KMS-11 (cell line): Measurements from ENCODE around the gene ATF7.

Experiments used
- H2AFZ ChIP-seq: fragments of 200-600 bp; sonication (generic); 2 replicates; pipeline ENCODE4 v1.6.1; 2016; ENCODE audit warnings: antibody characterized with exemption, mixed run types, low read depth
- H3K27ac ChIP-seq: fragments of 200-600 bp; sonication (generic); 2 replicates; pipeline ENCODE4 v1.6.1; 2016; ENCODE audit warnings: mild to moderate bottlenecking, mixed run types
- H3K27me3 ChIP-seq: fragments of 200-600 bp; sonication (generic); 2 replicates; pipeline ENCODE4 v1.6.1; 2017; ENCODE audit warnings: mild to moderate bottlenecking, low read depth, mixed run types, moderate library complexity; ENCODE audit not compliant: insufficient read depth
- H3K36me3 ChIP-seq: fragments of 200-600 bp; sonication (generic); 2 replicates; pipeline ENCODE4 v1.6.1; 2017; ENCODE audit warnings: mild to moderate bottlenecking, mixed run types; ENCODE audit not compliant: insufficient read depth
- H3K4me1 ChIP-seq: fragments of 200-600 bp; sonication (generic); 2 replicates; pipeline ENCODE4 v1.6.1; 2016; ENCODE audit warnings: mild to moderate bottlenecking, low read depth, mixed run types; ENCODE audit not compliant: poor library complexity, severe bottlenecking
- H3K4me2 ChIP-seq: fragments of 200-600 bp; sonication (generic); 2 replicates; pipeline ENCODE4 v1.7.0; 2016; ENCODE audit warnings: mild to moderate bottlenecking, mixed run types
- H3K4me3 ChIP-seq: fragments of 200-600 bp; sonication (generic); IDR thresholded peaks from 2 replicates; pipeline ENCODE4 v1.6.1; 2017; ENCODE audit warnings: low read depth, low read length, mixed read lengths; ENCODE audit not compliant: insufficient read depth
- H3K79me2 ChIP-seq: fragments of 200-600 bp; sonication (generic); 2 replicates; pipeline ENCODE4 v1.6.1; 2016; ENCODE audit warnings: low read depth, mixed run types; ENCODE audit not compliant: insufficient read depth
- H3K9ac ChIP-seq: fragments of 200-600 bp; sonication (generic); 2 replicates; pipeline ENCODE4 v1.6.1; 2016; ENCODE audit warnings: mild to moderate bottlenecking, mixed run types
- H4K20me1 ChIP-seq: fragments of 200-600 bp; sonication (generic); 2 replicates; pipeline ENCODE4 v1.6.1; 2016; ENCODE audit warnings: mild to moderate bottlenecking, mixed run types; ENCODE audit not compliant: insufficient read depth
- CTCF ChIP-seq: fragments of 200-600 bp; sonication (generic); conservative IDR thresholded peaks from 2 replicates; pipeline ENCODE4 v1.6.1; 2017; ENCODE audit warnings: low read depth, mild to moderate bottlenecking, antibody characterized with exemption, low read length, moderate library complexity, mixed read lengths

The ATF7 gene

GRCh38 chr12:53461059-53461458 is 165.1 kb downstream of the ATF7 start:
- H2AFZ ChIP-seq = no peak overlapping the region
- no peak for TF ChIP-seq CTCF
- peaks cover 96% of the 10 kb centered on the region for H3K36me3 ChIP-seq
- no peak overlapping the region for H3K4me3 ChIP-seq
- H3K79me2 ChIP-seq = peaks cover 99% of the 10 kb centered on the region
- no peaks in the 10 kb centered on the region for H3K27me3 ChIP-seq
- H3K4me2 ChIP-seq = peak overlapping the region; percentile 93
- peaks cover 69% of the 10 kb centered on the region for H4K20me1 ChIP-seq
- H3K4me1 ChIP-seq = peaks cover 100% of the 10 kb centered on the region
- peak overlapping the region; percentile 37 for H3K27ac ChIP-seq
- peak overlapping the region; percentile 11; the same call in 1 of the 2 replicates for H3K9ac ChIP-seq

GRCh38 chr12:53459097-53459496 is 167.1 kb downstream of the ATF7 start:
- Histone ChIP-seq H3K4me3 (no peak overlapping the region), H3K4me2 (peak overlapping the region; percentile 93), H3K79me2 (peaks cover 100% of the 10 kb centered on the region), H3K27me3 (no peaks in the 10 kb centered on the region), H2AFZ (no peak overlapping the region), H3K27ac (peak overlapping the region; percentile 37; the same call in 1 of the 2 replicates), H3K9ac (no peak overlapping the region), H3K36me3 (peaks cover 96% of the 10 kb centered on the region), H4K20me1 (peaks cover 78% of the 10 kb centered on the region), H3K4me1 (peaks cover 100% of the 10 kb centered on the region)
- TF ChIP-seq CTCF = no peak
